OCI-LY7 (cell line): ENCODE data around the gene MIA.

Experiments used
- EZH2phosphoT487 ChIP-seq: fragments of 200-600 bp; sonication (generic); IDR thresholded peaks from 2 replicates; pipeline ENCODE4 v1.6.1; 2018; ENCODE audit warnings: low read depth, borderline replicate concordance, mild to moderate bottlenecking, mixed run types, antibody characterized with exemption, low read length, moderate library complexity, mixed read lengths
- TF ChIP-seq, protein P1 (sequence below): fragments of 200-600 bp; sonication (generic); conservative IDR thresholded peaks from 2 replicates; pipeline ENCODE4 v1.5.1; 2014; ENCODE audit warnings: mild to moderate bottlenecking, antibody characterized with exemption, low read length, moderate library complexity, mixed read lengths

GRCh38 chr19:40739030-40739839 is 36.1 kb upstream of the MIA start:
- TF ChIP-seq, protein P1, sequence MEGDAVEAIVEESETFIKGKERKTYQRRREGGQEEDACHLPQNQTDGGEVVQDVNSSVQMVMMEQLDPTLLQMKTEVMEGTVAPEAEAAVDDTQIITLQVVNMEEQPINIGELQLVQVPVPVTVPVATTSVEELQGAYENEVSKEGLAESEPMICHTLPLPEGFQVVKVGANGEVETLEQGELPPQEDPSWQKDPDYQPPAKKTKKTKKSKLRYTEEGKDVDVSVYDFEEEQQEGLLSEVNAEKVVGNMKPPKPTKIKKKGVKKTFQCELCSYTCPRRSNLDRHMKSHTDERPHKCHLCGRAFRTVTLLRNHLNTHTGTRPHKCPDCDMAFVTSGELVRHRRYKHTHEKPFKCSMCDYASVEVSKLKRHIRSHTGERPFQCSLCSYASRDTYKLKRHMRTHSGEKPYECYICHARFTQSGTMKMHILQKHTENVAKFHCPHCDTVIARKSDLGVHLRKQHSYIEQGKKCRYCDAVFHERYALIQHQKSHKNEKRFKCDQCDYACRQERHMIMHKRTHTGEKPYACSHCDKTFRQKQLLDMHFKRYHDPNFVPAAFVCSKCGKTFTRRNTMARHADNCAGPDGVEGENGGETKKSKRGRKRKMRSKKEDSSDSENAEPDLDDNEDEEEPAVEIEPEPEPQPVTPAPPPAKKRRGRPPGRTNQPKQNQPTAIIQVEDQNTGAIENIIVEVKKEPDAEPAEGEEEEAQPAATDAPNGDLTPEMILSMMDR: no peak
- no peak for TF ChIP-seq EZH2phosphoT487
